ENCODE measurements around the gene CCDC74A. TPM values are rescaled to one million over a fixed set of nuclear protein-coding genes. Genes with fewer than 3 reads are reported as not detected.
"Not testable (repeated sequence)": the region's sequence is repeated elsewhere in the genome, so short reads cannot be mapped to it uniquely, and the experiment has no call there.

The CCDC74A gene
- total RNA-seq, 1 donor, result 0.27 TPM

- DNase-seq (ENCODE audit: low read depth in 2 of 3, low spot score in 2 of 3), result not testable (repeated sequence)
Observed at GRCh38 chr2:131498321-131498973, 29.2 kb upstream of the CCDC74A start.

- DNase-seq (ENCODE audit: low read depth in 2 of 3, low spot score in 2 of 3), result not testable (repeated sequence)
Observed at GRCh38 chr2:131503587-131503986, 24.1 kb upstream of the CCDC74A start.

- not testable (repeated sequence) for DNase-seq (ENCODE audit: low read depth in 2 of 3, low spot score in 2 of 3)
Observed at GRCh38 chr2:131504082-131504750, 23.5 kb upstream of the CCDC74A start.

GRCh38 chr2:131509615-131510014, 18.1 kb upstream of the CCDC74A start:
- DNase-seq (ENCODE audit: low read depth in 2 of 3, low spot score in 2 of 3), result no peak

- not testable (repeated sequence) for DNase-seq (ENCODE audit: low read depth in 2 of 3, low spot score in 2 of 3)
Observed at GRCh38 chr2:131511291-131511968, 16.3 kb upstream of the CCDC74A start.

- DNase-seq (ENCODE audit: low read depth in 2 of 3, low spot score in 2 of 3), result not testable (repeated sequence)
Observed at GRCh38 chr2:131511969-131512870, 15.5 kb upstream of the CCDC74A start.

GRCh38 chr2:131514408-131515166, 13.1 kb upstream of the CCDC74A start:
- peak in 1 of 3 donors; percentile 16 for DNase-seq (ENCODE audit: low read depth in 2 of 3, low spot score in 2 of 3)

- DNase-seq (ENCODE audit: low read depth in 2 of 3, low spot score in 2 of 3), result not testable (repeated sequence)
Observed at GRCh38 chr2:131515235-131515634, 12.5 kb upstream of the CCDC74A start.

GRCh38 chr2:131516011-131516410, 11.7 kb upstream of the CCDC74A start:
- no peak for DNase-seq (ENCODE audit: low read depth in 2 of 3, low spot score in 2 of 3)

GRCh38 chr2:131516621-131517020, 11.1 kb upstream of the CCDC74A start:
- peak in 1 of 3 donors; percentile 17 for DNase-seq (ENCODE audit: low read depth in 2 of 3, low spot score in 2 of 3)

GRCh38 chr2:131517106-131517831, 10.4 kb upstream of the CCDC74A start:
- no peak for DNase-seq (ENCODE audit: low read depth in 2 of 3, low spot score in 2 of 3)

GRCh38 chr2:131517856-131518255, 9.8 kb upstream of the CCDC74A start:
- not testable (repeated sequence) for DNase-seq (ENCODE audit: low read depth in 2 of 3, low spot score in 2 of 3)

- not testable (repeated sequence) for DNase-seq (ENCODE audit: low read depth in 2 of 3, low spot score in 2 of 3)
Observed at GRCh38 chr2:131518531-131518930, 9.2 kb upstream of the CCDC74A start.

GRCh38 chr2:131519466-131519865, 8.2 kb upstream of the CCDC74A start:
- no peak for DNase-seq (ENCODE audit: low read depth in 2 of 3, low spot score in 2 of 3)

- DNase-seq (ENCODE audit: low read depth in 2 of 3, low spot score in 2 of 3), result not testable (repeated sequence)
Observed at GRCh38 chr2:131519871-131520470, 7.7 kb upstream of the CCDC74A start.

- DNase-seq (ENCODE audit: low read depth in 2 of 3, low spot score in 2 of 3), result no peak
Observed at GRCh38 chr2:131520526-131520925, 7.2 kb upstream of the CCDC74A start.

- DNase-seq (ENCODE audit: low read depth in 2 of 3, low spot score in 2 of 3), result not testable (repeated sequence)
Observed at GRCh38 chr2:131521524-131521923, 6.2 kb upstream of the CCDC74A start.

GRCh38 chr2:131521961-131522781, 5.5 kb upstream of the CCDC74A start:
- DNase-seq (ENCODE audit: low read depth in 2 of 3, low spot score in 2 of 3), result no peak

Data from hematopoietic multipotent progenitor cell (in vitro differentiated cells).